K562 (cell line): ENCODE data around the gene LRRC74B. TPM values are rescaled to one million over a fixed set of nuclear protein-coding genes. Genes with fewer than 3 reads are reported as not detected.

ENCODE experiments used
- CBX2 ChIP-seq: fragments of 200-600 bp; sonication (generic); IDR thresholded peaks from one replicate; pipeline ENCODE4 v1.6.1; 2012; ENCODE audit warnings: mild to moderate bottlenecking, low read length, inconsistent platforms; ENCODE audit not compliant: insufficient read depth, poor library complexity, severe bottlenecking
- ERF ChIP-seq: fragments of 450-650 bp; formaldehyde crosslinking; IDR thresholded peaks from 2 replicates; pipeline ENCODE4 v1.4.0; 2020; ENCODE audit warnings: mild to moderate bottlenecking, mixed read lengths
- FOXP1 ChIP-seq: sonication (generic); formaldehyde crosslinking; IDR thresholded peaks from 2 replicates; pipeline ENCODE4 v1.8.0; 2022; ENCODE audit warnings: mild to moderate bottlenecking, missing genetic modification reagents
- HMGXB4 ChIP-seq: sonication (generic); formaldehyde crosslinking; IDR thresholded peaks from 2 replicates; pipeline ENCODE4 v1.8.1; 2023; ENCODE audit warnings: mild to moderate bottlenecking, missing genetic modification reagents
- POLR2B ChIP-seq: fragments of 450-650 bp; IDR thresholded peaks from 2 replicates; pipeline ENCODE4 v1.6.1; 2018; ENCODE audit warnings: low read depth; ENCODE audit not compliant: partially characterized antibody
- RBM17 ChIP-seq: fragments of 200-400 bp; formaldehyde crosslinking; IDR thresholded peaks from 2 replicates; pipeline ENCODE4 v1.6.1; 2017; ENCODE audit warnings: low read depth, mild to moderate bottlenecking, low read length, borderline replicate concordance
- SIN3A ChIP-seq, 2 experiments: fragments of 150-350 bp in 1 of 2; IDR thresholded peaks; 2 replicates each; pipeline ENCODE4 v1.6.1; 2011 to 2016; ENCODE audit warnings: borderline replicate concordance in 2 of 2, low read depth in 2 of 2, low read length in 2 of 2, mild to moderate bottlenecking in 2 of 2, moderate library complexity in 2 of 2; ENCODE audit not compliant: control insufficient read depth in 1 of 2
- TCF7 ChIP-seq: sonication (generic); IDR thresholded peaks from 2 replicates; pipeline ENCODE4 v1.6.1; 2016; ENCODE audit warnings: antibody characterized with exemption, borderline replicate concordance
- THRAP3 ChIP-seq: fragments of 450-650 bp; IDR thresholded peaks from 2 replicates; pipeline ENCODE4 v1.6.1; 2016; ENCODE audit warnings: mild to moderate bottlenecking, inconsistent platforms, borderline replicate concordance
- ZBED1 ChIP-seq: IDR thresholded peaks from 2 replicates; pipeline ENCODE4 v1.6.1; 2014
- ZBTB2 ChIP-seq: fragments of 450-650 bp; IDR thresholded peaks from 2 replicates; pipeline ENCODE4 v1.6.1; 2016; ENCODE audit warnings: antibody characterized with exemption
- ZNF12 ChIP-seq: sonication (generic); formaldehyde crosslinking; IDR thresholded peaks from 2 replicates; pipeline ENCODE4 v1.4.0; 2020; ENCODE audit warnings: mild to moderate bottlenecking, missing genetic modification reagents
- ZNF511 ChIP-seq: sonication (generic); formaldehyde crosslinking; IDR thresholded peaks from 2 replicates; pipeline ENCODE4 v1.8.0; 2022; ENCODE audit warnings: mild to moderate bottlenecking, missing genetic modification reagents
- ZSCAN32 ChIP-seq: fragments of 450-650 bp; formaldehyde crosslinking; IDR thresholded peaks from 2 replicates; pipeline ENCODE4 v1.4.0; 2020; ENCODE audit warnings: mild to moderate bottlenecking, moderate library complexity
- polyA plus RNA-seq, 8 experiments: library from polyadenylated mRNA; depleted of rRNA in 4 of 8; stranded (reverse) in 5 of 8; unstranded in 3 of 8; fragments of >200 nt; fragmentation: Nextera tagmentation in 2 of 8; fragmentation: Illumina TruSeq in 1 of 8; extraction: Ambion mirVana in 2 of 8; extraction: Trizol in 1 of 8; gene quantifications; 2 replicates each; pipeline versions ENCODE4 v1.2.1 to v1.2.3, GENCODE V29; 2011 to 2014; ENCODE audit warnings: inconsistent platforms in 1 of 8, missing spikeins in 1 of 8
- total RNA-seq, 7 experiments: library from RNA; depleted of rRNA in 6 of 7; stranded (reverse); fragments of >200 nt in 6 of 7; fragmentation: Illumina TruSeq in 2 of 7; extraction: Trizol in 2 of 7; gene quantifications; 2 replicates each; pipeline versions ENCODE4 v1.2.1 to v1.2.3, GENCODE V29; 2011 to 2021; ENCODE audit warnings: low replicate concordance in 1 of 7
- TF ChIP-seq, protein P1 (sequence below): fragments of 450-650 bp; formaldehyde crosslinking; conservative IDR thresholded peaks from 2 replicates; pipeline ENCODE4 v1.4.0; 2022; ENCODE audit warnings: mild to moderate bottlenecking, missing genetic modification characterization
- TF ChIP-seq, protein P2 (sequence below): sonication (generic); formaldehyde crosslinking; IDR thresholded peaks from 2 replicates; pipeline ENCODE4 v1.8.0; 2022; ENCODE audit warnings: mild to moderate bottlenecking, missing genetic modification reagents
- TF ChIP-seq, protein P3 (sequence below): fragments of 450-650 bp; IDR thresholded peaks from 2 replicates; pipeline ENCODE4 v1.6.1; 2016

LRRC74B gene
- total and polyA plus RNA-seq, 9 of the 15 experiments (the other 6 are each of a cell fraction or from before 2014, with no cell fraction given): not detected

DNA sequence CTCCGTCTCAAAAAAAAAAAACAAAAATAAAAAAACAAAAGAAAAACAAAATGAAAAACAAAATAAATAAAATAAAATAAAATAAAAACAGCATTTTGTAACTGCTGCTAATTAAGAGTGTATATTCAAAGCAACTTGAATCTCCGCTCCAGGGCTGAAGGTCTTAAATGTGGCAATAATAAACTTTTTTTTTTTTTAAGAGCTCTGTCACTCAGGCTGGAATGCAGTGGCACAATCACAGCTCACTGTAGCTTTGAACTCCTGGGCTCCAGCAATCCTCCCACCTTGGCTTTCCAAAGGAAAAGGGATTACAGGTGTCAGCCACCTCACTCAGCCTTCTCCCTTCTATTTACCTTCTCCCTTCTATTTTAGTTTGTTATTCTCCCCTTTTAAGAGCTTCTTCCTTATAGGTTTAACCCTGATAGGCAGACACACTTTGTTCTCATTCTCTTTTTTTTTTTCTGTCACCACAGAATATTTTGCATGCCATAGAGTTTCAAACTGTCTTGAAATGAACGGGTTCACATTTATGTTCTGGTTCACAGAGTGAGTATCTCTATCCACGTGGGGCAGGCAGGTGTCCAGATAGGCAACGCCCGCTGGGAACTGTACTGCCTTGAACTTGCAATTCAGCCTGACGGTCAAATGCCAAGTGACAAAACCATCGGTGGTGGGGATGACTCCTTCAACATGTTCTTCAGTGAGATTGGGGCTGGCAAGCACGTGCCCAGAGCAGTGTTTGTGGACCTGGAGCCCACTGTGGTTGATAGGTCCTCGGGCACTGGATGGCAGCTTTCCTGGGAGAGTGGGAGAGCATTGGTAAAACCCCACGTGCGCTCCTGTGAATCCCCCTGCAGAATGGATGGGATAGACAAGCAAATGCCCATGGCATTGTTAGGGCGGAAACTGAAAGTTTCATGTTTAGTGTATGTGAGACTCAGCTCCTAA is 19.4 kb downstream of the LRRC74B start (continued):
- TF ChIP-seq HMGXB4 (CRISPR knock-in tag) (no peak), ZBTB2 (no peak), THRAP3 (no peak), ZSCAN32 (CRISPR knock-in tag) (no peak), CBX2 (peak; percentile 81), ERF (CRISPR knock-in tag) (no peak), ZNF12 (CRISPR knock-in tag) (no peak), SIN3A (IDR thresholded peaks at IDR 0.05; ENCODE audit: borderline replicate concordance in 2 of 2, control insufficient read depth in 1 of 2, low read depth in 2 of 2, low read length in 2 of 2) (no peak), POLR2B (no peak), FOXP1 (CRISPR knock-in tag) (0 out of 2 replicates have a peak, but pooled peaks have one; percentile 50), RBM17 (no peak), TCF7 (0 out of 2 replicates have a peak, but pooled peaks have one; percentile 23), ZNF511 (CRISPR knock-in tag) (peak; percentile 72), ZBED1 (no peak)
- TF ChIP-seq, protein P1, sequence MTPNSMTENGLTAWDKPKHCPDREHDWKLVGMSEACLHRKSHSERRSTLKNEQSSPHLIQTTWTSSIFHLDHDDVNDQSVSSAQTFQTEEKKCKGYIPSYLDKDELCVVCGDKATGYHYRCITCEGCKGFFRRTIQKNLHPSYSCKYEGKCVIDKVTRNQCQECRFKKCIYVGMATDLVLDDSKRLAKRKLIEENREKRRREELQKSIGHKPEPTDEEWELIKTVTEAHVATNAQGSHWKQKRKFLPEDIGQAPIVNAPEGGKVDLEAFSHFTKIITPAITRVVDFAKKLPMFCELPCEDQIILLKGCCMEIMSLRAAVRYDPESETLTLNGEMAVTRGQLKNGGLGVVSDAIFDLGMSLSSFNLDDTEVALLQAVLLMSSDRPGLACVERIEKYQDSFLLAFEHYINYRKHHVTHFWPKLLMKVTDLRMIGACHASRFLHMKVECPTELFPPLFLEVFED (CRISPR knock-in tag): 0 out of 2 replicates have a peak, but pooled peaks have one; percentile 8
- TF ChIP-seq, protein P2, sequence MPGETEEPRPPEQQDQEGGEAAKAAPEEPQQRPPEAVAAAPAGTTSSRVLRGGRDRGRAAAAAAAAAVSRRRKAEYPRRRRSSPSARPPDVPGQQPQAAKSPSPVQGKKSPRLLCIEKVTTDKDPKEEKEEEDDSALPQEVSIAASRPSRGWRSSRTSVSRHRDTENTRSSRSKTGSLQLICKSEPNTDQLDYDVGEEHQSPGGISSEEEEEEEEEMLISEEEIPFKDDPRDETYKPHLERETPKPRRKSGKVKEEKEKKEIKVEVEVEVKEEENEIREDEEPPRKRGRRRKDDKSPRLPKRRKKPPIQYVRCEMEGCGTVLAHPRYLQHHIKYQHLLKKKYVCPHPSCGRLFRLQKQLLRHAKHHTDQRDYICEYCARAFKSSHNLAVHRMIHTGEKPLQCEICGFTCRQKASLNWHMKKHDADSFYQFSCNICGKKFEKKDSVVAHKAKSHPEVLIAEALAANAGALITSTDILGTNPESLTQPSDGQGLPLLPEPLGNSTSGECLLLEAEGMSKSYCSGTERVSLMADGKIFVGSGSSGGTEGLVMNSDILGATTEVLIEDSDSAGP (CRISPR knock-in tag): no peak
- TF ChIP-seq, protein P3, sequence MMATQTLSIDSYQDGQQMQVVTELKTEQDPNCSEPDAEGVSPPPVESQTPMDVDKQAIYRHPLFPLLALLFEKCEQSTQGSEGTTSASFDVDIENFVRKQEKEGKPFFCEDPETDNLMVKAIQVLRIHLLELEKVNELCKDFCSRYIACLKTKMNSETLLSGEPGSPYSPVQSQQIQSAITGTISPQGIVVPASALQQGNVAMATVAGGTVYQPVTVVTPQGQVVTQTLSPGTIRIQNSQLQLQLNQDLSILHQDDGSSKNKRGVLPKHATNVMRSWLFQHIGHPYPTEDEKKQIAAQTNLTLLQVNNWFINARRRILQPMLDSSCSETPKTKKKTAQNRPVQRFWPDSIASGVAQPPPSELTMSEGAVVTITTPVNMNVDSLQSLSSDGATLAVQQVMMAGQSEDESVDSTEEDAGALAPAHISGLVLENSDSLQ: peak; percentile 52
